Motor neuron (in vitro differentiated cells): ENCODE data around the gene PSMB7. TPM values are rescaled to one million over a fixed set of nuclear protein-coding genes. Genes with fewer than 3 reads are reported as not detected.

ENCODE experiments used
- ATAC-seq, 8 experiments: fragments of 200-7000 bp; cut with Tn5 transposase; replicated peaks in 6 of 8; 2 replicates each; pipeline ENCODE4 v1.8.0; 2021; ENCODE audit warnings: mild to moderate bottlenecking in 8 of 8, moderate library complexity in 8 of 8
- H3K27ac ChIP-seq, 2 donors: fragments of 250-450 bp; sonication (Bioruptor Pico); 2 replicates each; pipeline ENCODE4 v1.9.0; 2021; ENCODE audit warnings: antibody characterized with exemption in 2 of 2, mild to moderate bottlenecking in 2 of 2, moderate library complexity in 1 of 2
- H3K4me1 ChIP-seq, 2 donors: fragments of 250-450 bp; sonication (Bioruptor Pico); replicated peaks in 1 of 2; 2 replicates each; pipeline ENCODE4 v1.6.1; 2021; ENCODE audit warnings: antibody characterized with exemption in 2 of 2, mild to moderate bottlenecking in 2 of 2, moderate library complexity in 1 of 2
- H3K4me3 ChIP-seq, 5 donors: fragments of 250-450 bp; sonication (Bioruptor Pico); 2 replicates each; pipeline ENCODE4 v1.9.0; 2021; ENCODE audit warnings: antibody characterized with exemption in 5 of 5, mild to moderate bottlenecking in 5 of 5, moderate library complexity in 4 of 5
- WGBS, 10 experiments: fragments of 450-650 bp; shearing (Covaris generic); methylation state at CpG; one replicate each; pipeline ENCODE4 v1.0.0; 2022; 5-methylcytosine and 5-hydroxymethylcytosine counted together
- in situ Hi-C, 9 experiments: fragments of 400-800 bp; cut with MboI; loops; one replicate each; pipeline ENCODE4 v1.15.0; 2021; ENCODE audit warnings: low sequenced_read_pairs in 9 of 9, low pct_unique_long_range_greater_than_20kb in 2 of 9; ENCODE audit not compliant: unreplicated experiment in 9 of 9
- total RNA-seq, 8 experiments: library from RNA; unstranded; fragments of 300-600 nt; gene quantifications; 2 replicates each; pipeline versions ENCODE4 v1.2.3 to v1.2.4, GENCODE V29; 2022

Gene PSMB7
- total RNA-seq, 8 experiments from 2014 or later, result 169 to 289 (median 207) TPM

DNA sequence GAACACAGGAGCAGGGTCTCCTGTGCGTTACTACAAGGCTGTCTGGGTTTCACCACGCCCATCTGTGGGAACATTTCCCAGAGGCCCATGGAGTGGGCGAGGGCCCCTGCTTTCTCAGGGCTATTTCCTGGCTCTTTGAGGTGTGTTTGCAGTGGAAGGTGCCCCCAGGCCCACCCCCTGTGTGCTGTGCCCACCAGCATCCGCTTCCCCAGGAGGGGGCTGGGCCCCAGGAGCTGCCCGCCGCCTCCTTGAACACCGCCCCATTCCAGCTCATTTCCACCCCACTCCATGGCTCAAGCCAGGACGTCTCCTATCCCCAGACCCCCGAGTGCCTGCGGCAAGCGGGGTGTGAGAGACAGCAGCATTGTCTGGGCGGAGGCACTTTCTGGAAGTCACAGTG lies 87.0 kb downstream of the PSMB7 start:
- ATAC-seq, result no peak
- Histone ChIP-seq H3K4me3 (no peak overlapping the region), H3K27ac (no peak overlapping the region), H3K4me1 (peaks cover 7 to 13% of the 10 kb centered on the region in 2 donors)
- in situ Hi-C loops, result no loop called here
- 80 to 100% methylated on average over 1 to 3 of the region's 12 CpGs; no CpG with 5 or more reads in 8 of the 10 experiments for WGBS, 10 experiments

- in situ Hi-C loops, result no loop called here
- H3K4me3 ChIP-seq, result no peak overlapping the region
- WGBS, 10 experiments, result 60 to 100% (median 73%) methylated on average over 1 to 4 of the region's 9 CpGs; no CpG with 5 or more reads in 6 of the 10 experiments
- peak in 6 of 8 experiments; percentile 9 to 61 (median 46) for ATAC-seq
- H3K27ac ChIP-seq, result no peak overlapping the region
- peaks cover 7 to 13% of the 10 kb centered on the region in 2 donors for H3K4me1 ChIP-seq
Observed at GRCh38 chr9:124327491-124327890, 87.8 kb downstream of the PSMB7 start.

DNA sequence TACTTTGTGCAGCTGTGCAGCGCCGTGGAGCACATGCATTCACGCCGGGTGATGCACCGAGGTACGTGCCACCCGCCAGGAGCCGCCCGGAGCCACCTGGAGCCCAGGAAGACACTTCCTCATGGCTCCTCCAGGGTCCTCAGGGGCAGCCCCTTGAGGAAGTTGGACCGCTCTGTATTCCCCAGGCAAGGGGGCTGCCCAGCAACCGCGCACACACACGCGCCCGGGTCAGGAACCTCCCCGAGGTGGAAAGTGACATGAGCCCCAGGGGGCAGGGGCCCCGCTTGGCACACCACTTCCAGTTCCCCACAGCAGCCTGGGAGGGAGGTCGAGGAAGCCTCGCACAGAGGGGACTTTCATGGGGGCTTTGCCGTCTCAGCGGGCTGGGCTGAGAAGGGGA lies 88.9 kb downstream of the PSMB7 start:
- in situ Hi-C loops, result no loop called here
- Histone ChIP-seq H3K4me3 (no peak overlapping the region), H3K4me1 (peaks cover 7 to 13% of the 10 kb centered on the region in 2 donors), H3K27ac (no peak overlapping the region)
- no peak for ATAC-seq
- 90 to 100% (median 95%) methylated on average over 1 to 8 of the region's 21 CpGs; no CpG with 5 or more reads in 6 of the 10 experiments for WGBS, 10 experiments

GRCh38 chr9:124325816-124326215 lies 89.4 kb downstream of the PSMB7 start:
- H3K27ac ChIP-seq, result no peak overlapping the region
- H3K4me1 ChIP-seq, result peaks cover 7 to 13% of the 10 kb centered on the region in 2 donors
- ATAC-seq, result no peak
- H3K4me3 ChIP-seq, result no peak overlapping the region
- 95 to 100% (median 100%) methylated on average over 1 to 4 of the region's 6 CpGs; no CpG with 5 or more reads in 7 of the 10 experiments for WGBS, 10 experiments
- in situ Hi-C loops, result no loop called here

DNA sequence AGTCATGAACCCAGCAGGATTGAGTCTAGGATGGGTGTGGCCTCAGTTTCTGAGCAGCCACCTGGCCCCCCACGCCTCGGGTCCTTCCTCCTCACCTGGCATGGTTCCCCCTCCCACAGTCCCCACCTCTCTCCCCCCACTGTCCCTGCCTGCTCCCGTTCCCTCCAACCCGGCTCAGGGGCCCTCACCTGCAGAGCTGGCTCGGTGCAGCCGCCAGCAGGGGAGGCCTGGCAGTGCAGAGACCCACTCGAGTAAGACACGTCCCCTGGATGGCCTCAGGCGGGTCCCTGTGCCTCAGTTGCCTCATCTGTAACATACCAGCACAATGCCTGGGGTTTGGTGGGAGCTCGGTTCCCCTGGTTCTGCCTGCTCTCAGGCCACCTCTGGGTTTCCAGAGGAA lies 91.3 kb downstream of the PSMB7 start:
- ATAC-seq, result no peak
- whole genome bisulfite sequencing, 10 experiments, result 100% methylated on average over 1 of the region's 10 CpGs; no CpG with 5 or more reads in 9 of the 10 experiments
- Histone ChIP-seq H3K4me1 (no peaks in the 10 kb centered on the region), H3K27ac (no peak overlapping the region), H3K4me3 (no peak overlapping the region)
- in situ Hi-C loops, result loop anchor here in 3 of 9 experiments (25.0 kb wide), 2 partner anchors 112 to 187 kb away; no protein-coding TSS in a partner anchor

GRCh38 chr9:124322618-124323432 lies 92.4 kb downstream of the PSMB7 start:
- in situ Hi-C loops, result loop anchor here in 3 of 9 experiments (25.0 kb wide), 2 partner anchors 111 to 186 kb away; no protein-coding TSS in a partner anchor
- 80 to 100% (median 89%) methylated on average over 3 to 11 of the region's 18 CpGs; no CpG with 5 or more reads in 2 of the 10 experiments for WGBS, 10 experiments

GRCh38 chr9:124321935-124322334 lies 93.3 kb downstream of the PSMB7 start:
- in situ Hi-C loops, result loop anchor here in 3 of 9 experiments (25.0 kb wide), 2 partner anchors 110 to 185 kb away; no protein-coding TSS in a partner anchor
- Histone ChIP-seq H3K27ac (no peak overlapping the region), H3K4me3 (no peak overlapping the region), H3K4me1 (no peaks in the 10 kb centered on the region)
- 20 to 100% (median 69%) methylated on average over 1 to 3 of the region's 4 CpGs; no CpG with 5 or more reads in 7 of the 10 experiments for WGBS, 10 experiments
- ATAC-seq, result no peak

More at GRCh38 chr9:124322618-124323432, 92.4 kb downstream of the PSMB7 start:
- Histone ChIP-seq H3K4me1 (no peaks in the 10 kb centered on the region), H3K27ac (no peak overlapping the region), H3K4me3 (no peak overlapping the region)
- no peak for ATAC-seq

- ATAC-seq, result no peak
- in situ Hi-C loops, result loop anchor here in 3 of 9 experiments (25.0 kb wide), 2 partner anchors 109 to 184 kb away; no protein-coding TSS in a partner anchor
- H3K27ac ChIP-seq, result no peak overlapping the region
- WGBS, 10 experiments, result 72 to 100% (median 88%) methylated on average over 2 to 7 of the region's 12 CpGs; no CpG with 5 or more reads in 6 of the 10 experiments
- H3K4me3 ChIP-seq, result no peak overlapping the region
- H3K4me1 ChIP-seq, result no peaks in the 10 kb centered on the region
Observed at GRCh38 chr9:124321416-124321815, 93.8 kb downstream of the PSMB7 start.

GRCh38 chr9:124320062-124320973 lies 94.9 kb downstream of the PSMB7 start:
- ATAC-seq, result peak; percentile 81 to 99 (median 88)
- Histone ChIP-seq H3K27ac (no peak overlapping the region), H3K4me3 (no peak overlapping the region), H3K4me1 (no peaks in the 10 kb centered on the region)
- in situ Hi-C loops, result loop anchor here in 3 of 9 experiments (25.0 kb wide), 2 partner anchors 108 to 183 kb away; no protein-coding TSS in a partner anchor
- 50 to 100% (median 81%) methylated on average over 4 to 8 of the region's 17 CpGs; no CpG with 5 or more reads in 5 of the 10 experiments for WGBS, 10 experiments

GRCh38 chr9:124315882-124316281 lies 99.4 kb downstream of the PSMB7 start:
- WGBS, 10 experiments, result 82 to 97% (median 96%) methylated on average over 4 to 10 of the region's 16 CpGs; no CpG with 5 or more reads in 6 of the 10 experiments
- H3K4me1 ChIP-seq, result no peaks in the 10 kb centered on the region
- no peak overlapping the region for H3K27ac ChIP-seq
- no peak for ATAC-seq
- no peak overlapping the region for H3K4me3 ChIP-seq
- in situ Hi-C loops, result loop anchor here in 3 of 9 experiments (25.0 kb wide), 2 partner anchors 104 to 179 kb away; no protein-coding TSS in a partner anchor

GRCh38 chr9:124313940-124314339 lies 101.3 kb downstream of the PSMB7 start:
- H3K4me1 ChIP-seq, result no peaks in the 10 kb centered on the region
- H3K4me3 ChIP-seq, result no peak overlapping the region
- in situ Hi-C loops, result loop anchor here in 3 of 9 experiments (25.0 kb wide), 2 partner anchors 102 to 177 kb away; no protein-coding TSS in a partner anchor
- no peak for ATAC-seq
- 80 to 100% (median 88%) methylated on average over 1 to 4 of the region's 18 CpGs; no CpG with 5 or more reads in 6 of the 10 experiments for WGBS, 10 experiments
- no peak overlapping the region for H3K27ac ChIP-seq
